ENCODE results near the gene B4GALT1.

Gene B4GALT1

GRCh38 chr9:33139421-33140228 is 27.5 kb downstream of the B4GALT1 start:
- no peak for DNase-seq

- DNase-seq = no peak
Observed at GRCh38 chr9:33138768-33139167, 28.4 kb downstream of the B4GALT1 start.

GRCh38 chr9:33137781-33138264 is 29.3 kb downstream of the B4GALT1 start:
- DNase-seq = no peak

- DNase-seq = no peak
Observed at GRCh38 chr9:33136721-33137670, 30.1 kb downstream of the B4GALT1 start.

- no peak for DNase-seq
Observed at GRCh38 chr9:33135470-33135958, 31.6 kb downstream of the B4GALT1 start.

GRCh38 chr9:33135031-33135461 is 32.1 kb downstream of the B4GALT1 start:
- no peak for DNase-seq

- no peak for DNase-seq
Observed at GRCh38 chr9:33133186-33133585, 34.0 kb downstream of the B4GALT1 start.

- DNase-seq = no peak
Observed at GRCh38 chr9:33131790-33132772, 35.1 kb downstream of the B4GALT1 start.

- DNase-seq = no peak
Observed at GRCh38 chr9:33130961-33131789, 36.0 kb downstream of the B4GALT1 start.

- DNase-seq = no peak
Observed at GRCh38 chr9:33129886-33130881, 37.0 kb downstream of the B4GALT1 start.

- no peak for DNase-seq
Observed at GRCh38 chr9:33129251-33129885, 37.8 kb downstream of the B4GALT1 start.

GRCh38 chr9:33128570-33128969 is 38.6 kb downstream of the B4GALT1 start:
- DNase-seq = no peak

GRCh38 chr9:33127881-33128280 is 39.3 kb downstream of the B4GALT1 start:
- no peak for DNase-seq

GRCh38 chr9:33125871-33126823 is 41.0 kb downstream of the B4GALT1 start:
- no peak for DNase-seq

- DNase-seq = no peak
Observed at GRCh38 chr9:33125461-33125860, 41.7 kb downstream of the B4GALT1 start.

- DNase-seq = no peak
Observed at GRCh38 chr9:33124751-33125381, 42.3 kb downstream of the B4GALT1 start.

GRCh38 chr9:33124046-33124445 is 43.1 kb downstream of the B4GALT1 start:
- DNase-seq = no peak
